HT1080 (cell line): Measurements from ENCODE around the gene SERPINA3. TPM values are rescaled to one million over a fixed set of nuclear protein-coding genes. Genes with fewer than 3 reads are reported as not detected.

Experiments used
- DNase-seq: peaks from one replicate; pipeline ENCODE4 v3.0.0-alpha.2; 2015; ENCODE audit warnings: low read depth
- total RNA-seq: library from RNA; depleted of rRNA; stranded (reverse); fragments of >200 nt; shearing (Covaris generic); gene quantifications from 2 replicates; pipeline ENCODE4 v1.2.3, GENCODE V29; 2014

SERPINA3 gene
- total RNA-seq, 1 experiment from 2014 or later = not detected

DNA sequence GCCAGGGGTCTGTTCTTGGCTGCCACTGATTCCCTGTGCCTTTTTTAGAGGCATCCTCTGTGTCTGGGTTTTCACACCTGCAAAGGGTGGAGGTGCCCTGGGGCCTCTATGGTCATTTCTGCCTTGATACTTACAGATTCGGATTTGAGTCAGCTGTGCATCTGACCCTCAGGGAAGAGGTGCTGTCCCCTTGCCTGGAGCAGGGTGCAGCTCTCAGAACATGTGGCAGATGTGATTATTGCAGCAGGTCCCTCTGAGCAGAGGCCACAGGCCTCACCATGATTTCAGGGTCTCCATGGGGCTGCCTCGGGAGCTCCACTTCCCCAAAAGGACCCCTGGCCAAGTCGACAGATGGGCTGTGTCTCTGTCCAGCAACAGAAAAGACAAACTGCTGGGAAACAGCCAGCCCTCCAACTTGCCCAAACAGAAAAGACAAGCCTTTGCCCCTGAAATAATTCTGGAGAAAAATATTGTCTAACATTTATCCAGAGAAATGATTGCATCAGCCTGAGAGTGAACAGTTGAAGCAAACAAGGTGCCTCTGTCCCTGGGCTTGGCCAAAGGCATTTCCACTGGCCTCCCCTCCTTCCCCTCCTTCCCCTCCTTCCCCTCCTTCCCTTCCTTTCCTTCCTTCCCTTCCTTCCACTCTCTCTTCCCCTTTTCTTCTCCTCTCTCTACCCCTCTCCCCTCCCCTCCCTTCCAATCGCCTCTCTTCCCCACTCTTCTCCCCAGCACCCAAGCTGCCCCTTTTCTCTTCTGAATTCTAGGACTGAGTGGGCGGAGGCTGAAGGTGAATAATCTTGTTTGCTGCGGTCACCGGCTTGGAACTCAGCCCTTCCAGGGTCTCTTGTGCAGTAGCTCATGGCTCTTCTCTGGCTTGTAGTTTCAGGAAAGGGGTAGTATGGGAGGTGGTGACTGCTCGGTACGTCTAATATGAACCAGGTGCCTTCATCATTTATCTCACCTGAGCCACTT, 676 bp downstream of the SERPINA3 start:
- DNase-seq = no peak

DNA sequence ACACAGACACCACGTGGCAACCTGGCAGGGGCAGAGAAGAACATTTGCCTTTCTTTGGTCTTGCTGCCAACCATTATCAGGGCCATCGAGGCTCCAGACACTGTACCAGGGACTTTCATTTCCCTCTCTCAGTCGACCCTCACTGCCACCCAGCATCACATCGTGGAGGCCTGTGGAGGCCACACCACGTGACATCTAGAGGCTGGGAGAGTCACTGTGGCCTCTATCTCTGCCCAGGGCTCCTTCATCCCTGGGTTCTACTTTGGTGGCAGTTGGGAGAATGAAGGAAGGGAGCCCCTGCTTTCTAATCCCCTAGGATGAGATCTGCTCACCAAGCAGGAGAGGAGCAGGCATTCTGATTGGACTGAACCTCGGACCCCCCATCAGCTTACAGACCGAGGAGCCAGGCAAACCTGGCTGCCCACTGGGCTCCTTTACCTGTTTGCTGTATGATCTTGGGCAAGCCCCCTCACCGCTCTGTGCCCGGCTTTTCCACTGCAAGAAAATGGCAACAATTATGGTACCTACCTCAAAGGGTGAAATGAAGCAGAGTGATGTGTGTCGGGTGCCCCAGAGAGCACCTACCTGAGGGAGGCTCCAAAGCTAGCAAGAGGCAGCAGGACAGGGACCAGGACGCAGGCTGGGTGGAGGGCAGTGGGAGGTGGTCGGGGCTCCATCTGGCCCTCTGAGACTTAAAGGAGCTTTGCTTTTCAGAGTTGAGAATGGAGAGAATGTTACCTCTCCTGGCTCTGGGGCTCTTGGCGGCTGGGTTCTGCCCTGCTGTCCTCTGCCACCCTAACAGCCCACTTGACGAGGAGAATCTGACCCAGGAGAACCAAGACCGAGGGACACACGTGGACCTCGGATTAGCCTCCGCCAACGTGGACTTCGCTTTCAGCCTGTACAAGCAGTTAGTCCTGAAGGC, 1.8 kb downstream of the SERPINA3 start:
- no peak for DNase-seq

DNA sequence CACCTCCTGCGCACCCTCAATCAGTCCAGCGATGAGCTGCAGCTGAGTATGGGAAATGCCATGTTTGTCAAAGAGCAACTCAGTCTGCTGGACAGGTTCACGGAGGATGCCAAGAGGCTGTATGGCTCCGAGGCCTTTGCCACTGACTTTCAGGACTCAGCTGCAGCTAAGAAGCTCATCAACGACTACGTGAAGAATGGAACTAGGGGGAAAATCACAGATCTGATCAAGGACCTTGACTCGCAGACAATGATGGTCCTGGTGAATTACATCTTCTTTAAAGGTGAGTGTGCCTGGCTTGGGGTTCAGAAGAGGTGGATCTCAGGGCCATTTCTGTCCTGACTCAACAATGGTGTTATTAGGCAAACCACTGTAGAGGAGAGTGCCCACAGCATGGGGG, 2.6 kb downstream of the SERPINA3 start:
- no peak for DNase-seq

DNA sequence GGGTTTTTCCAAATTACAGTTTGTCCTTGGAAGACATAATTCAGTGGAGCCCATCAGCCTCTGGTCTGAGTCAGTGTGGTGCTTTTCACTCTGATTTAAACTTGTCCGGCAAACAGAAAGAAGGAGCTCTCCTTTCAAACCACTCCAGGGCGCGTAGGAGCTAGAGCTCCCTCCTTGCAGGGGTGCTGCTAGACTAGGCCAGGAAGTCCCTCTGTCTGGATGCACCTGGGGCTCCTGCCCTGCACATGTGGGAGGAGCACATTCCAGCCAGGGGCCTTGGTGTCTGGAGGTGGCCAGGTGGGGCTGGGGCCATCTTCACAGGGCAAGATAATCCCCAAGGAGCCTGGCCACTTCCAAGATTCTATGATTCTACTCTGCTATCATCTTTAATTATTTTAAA, 3.1 kb downstream of the SERPINA3 start:
- no peak for DNase-seq

DNA sequence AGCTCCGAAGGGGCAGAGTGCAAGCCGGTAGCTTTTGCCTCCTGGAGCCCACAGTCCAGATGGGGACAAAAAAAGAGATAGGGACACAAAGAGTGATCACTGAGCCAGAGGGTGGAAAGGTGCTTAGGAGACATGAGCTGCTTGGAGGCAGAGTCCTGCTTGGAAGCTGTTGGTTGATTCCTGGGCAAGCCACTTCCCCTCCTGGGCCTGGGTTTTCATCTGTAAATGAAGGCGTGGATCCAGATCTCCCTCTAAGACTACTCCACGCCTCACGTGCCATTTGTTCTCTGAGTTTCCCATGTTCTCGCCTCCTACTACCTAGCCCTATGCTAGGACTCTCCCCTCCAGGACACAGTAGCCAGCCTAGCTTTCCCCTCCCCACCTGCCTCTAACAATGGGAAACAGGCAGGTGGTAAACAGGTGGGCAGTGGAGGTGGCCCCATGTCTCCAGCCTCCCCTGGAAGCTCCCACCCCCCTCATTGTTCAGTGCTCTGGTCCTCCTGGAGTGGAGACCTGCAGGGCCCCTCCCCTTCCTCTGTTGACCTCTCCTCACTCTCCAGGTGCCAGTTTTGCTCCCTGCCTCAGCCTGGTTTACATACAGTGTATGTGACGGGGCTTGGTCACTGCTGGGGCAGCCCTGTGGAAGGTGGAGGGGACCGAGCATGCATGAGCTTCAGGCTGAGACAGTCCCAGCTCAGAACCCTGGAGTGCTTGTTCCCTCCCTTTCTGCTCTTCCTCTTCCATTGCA, 3.8 kb downstream of the SERPINA3 start:
- DNase-seq = no peak

DNA sequence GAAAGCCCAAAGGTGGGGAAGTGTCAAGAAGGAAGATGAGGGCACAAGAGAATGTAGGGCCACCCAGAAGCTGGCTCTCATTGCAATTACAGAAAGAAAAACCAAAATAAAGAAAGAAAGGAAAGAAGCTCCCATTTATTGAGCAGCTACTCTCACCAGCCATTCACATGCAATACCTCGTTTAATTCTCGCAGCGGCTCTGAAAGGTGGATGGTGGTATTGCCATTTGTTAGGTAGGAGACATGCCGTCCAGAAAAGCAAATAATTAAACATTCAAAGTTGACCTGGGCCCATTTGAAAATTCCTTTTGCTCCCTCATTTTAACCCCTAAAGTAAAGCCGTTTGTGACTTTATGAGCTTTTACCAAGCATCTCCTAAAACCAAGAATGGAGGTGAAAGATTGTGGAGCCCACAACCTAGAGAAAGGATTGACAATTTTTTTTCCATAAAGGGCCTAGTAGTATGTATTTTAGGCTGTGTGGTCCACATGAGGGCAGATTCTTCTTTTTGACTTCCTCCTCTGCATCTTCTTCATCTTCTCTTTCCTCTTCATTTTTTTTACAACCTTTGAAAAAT, 5.3 kb downstream of the SERPINA3 start:
- no peak for DNase-seq

DNA sequence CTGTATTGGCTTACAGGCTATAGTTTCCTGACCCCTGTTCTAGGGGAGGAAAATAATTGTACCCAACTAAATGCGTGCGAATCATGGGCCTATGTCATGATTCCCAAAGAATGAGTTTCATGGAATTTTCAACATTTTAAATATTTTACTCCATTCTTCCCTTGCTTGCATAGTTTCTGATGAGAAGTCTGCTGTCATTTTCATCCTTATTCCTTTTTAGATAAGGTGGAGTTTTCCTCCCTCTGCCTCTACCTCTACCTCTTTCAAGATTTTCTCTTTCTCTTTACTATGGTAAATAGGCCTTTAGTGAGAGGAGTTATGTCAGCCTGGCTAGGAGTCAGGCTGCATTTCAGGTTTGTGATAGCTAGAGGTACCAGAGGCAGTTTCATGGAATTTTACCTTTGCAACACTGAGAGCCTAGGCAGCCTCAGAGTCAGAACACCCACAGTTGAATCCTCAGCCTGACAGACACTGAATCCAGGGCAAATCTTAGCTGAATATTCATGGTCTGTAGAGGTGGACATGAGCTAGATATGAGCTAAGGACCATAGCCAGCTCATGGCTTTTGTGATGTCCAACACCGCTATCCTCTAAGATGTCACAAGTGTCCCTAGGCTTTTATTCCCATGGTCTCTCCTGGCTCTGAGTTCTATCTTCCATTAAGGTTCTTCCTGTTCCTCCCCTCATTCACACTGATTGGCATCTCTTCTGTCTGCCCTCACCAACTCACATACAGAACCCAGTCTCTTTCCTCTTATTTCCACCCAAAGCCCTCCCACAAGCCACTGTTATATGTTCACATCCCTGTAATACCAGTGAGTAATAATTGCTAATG, 6.0 kb downstream of the SERPINA3 start:
- DNase-seq = no peak

DNA sequence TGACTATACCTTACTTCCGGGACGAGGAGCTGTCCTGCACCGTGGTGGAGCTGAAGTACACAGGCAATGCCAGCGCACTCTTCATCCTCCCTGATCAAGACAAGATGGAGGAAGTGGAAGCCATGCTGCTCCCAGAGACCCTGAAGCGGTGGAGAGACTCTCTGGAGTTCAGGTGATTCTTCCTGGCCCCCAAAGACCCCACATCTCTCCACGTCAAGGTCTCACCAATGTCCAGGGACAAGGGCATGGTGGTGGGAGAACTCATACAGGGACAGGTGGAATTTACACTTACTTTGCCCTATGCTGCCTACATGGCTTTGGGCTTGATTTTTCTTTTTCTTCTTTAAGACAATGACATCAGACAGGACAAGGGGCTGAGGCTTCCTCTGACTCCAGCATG, 7.1 kb downstream of the SERPINA3 start:
- no peak for DNase-seq

DNA sequence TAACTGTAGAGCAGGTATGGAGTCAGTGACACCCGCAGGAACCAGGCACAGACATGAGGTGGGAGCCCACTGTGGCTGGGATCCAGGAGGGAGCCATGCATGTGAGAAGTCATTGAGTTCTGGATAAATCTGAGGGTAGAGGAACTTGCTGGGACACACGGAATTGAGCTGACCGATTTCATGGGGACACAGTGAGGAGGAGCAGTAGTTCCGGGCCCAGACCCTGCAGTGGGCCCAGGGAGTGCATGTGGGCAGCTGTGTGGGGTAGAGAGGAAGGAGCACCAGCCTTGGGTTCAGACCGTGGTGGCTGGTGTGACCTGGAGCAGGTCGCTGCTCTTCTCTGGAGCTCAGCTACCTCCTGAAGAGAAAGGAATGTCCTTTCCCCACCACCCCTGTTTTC, 8.4 kb downstream of the SERPINA3 start:
- no peak for DNase-seq

DNA sequence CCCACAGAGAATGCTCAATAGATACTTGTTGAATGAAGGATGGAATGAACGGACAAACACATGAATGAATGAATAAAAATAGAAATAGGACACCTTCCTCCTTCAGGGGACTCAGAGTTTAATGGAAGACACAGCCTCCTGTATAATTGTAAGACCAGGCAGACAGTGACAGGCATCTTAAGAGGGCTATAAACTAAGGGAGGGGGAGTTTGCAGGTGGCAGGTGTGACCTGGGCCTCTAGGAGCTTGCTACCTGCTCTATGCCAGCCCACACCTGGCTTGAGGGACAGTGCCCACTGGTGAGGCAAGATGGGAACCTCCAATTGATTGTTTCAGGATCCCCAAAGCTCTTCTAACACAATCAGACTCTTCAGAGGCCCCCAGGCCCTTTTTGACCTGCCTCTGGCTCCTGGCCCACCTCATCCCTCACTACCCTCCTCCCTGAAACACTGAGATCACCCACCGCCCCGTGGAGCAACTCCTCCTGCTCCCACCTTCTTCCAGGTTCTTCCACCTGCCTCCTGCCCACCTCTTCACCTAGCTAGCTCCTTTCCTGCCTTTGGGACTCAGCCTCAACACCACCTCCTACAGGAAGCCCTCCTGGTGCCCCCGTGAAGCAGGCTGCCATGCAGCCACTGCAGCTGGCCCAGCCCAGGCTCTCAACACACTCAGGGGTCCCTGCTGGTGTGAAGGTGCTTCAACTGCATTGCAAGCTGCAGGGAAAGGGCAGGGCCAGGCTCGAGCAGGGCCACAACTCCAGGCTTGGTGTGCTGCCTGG, 9.4 kb downstream of the SERPINA3 start:
- no peak for DNase-seq

DNA sequence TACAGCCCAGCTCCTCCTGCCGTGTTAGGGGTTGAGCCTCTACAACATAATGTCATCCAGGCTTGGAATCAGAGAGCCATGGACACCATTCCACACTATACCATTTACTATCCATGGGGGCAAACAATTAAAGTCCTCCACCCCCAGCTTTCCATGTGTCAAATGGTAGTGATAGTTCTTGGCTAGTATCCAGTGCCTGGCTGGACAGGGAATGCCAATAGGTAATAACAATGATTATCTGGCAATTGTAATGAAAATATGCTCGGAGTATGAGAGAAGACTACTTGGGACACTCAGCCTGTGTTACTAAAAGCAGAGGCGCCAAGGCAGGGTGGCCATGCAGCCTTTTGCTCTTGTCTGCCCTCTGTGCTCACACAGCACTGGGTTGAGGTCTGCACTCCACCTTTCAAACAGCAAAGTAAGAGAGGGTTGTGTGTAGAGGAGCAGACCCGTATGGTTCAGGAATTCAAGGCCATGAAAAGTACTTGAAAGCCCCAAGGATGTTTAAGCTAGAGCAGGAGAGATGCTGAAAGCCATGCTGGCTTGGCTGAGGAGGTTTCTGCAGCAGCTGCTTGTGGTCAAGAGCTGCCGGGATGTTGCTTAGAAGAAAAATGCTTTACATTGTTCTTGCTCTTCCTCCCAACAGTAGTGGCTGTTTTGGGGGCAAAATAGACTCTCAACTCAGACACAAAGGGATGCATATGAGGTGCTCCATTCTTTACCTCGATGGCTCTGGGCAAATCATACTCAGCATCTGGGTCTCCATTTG, 10.6 kb downstream of the SERPINA3 start:
- no peak for DNase-seq

DNA sequence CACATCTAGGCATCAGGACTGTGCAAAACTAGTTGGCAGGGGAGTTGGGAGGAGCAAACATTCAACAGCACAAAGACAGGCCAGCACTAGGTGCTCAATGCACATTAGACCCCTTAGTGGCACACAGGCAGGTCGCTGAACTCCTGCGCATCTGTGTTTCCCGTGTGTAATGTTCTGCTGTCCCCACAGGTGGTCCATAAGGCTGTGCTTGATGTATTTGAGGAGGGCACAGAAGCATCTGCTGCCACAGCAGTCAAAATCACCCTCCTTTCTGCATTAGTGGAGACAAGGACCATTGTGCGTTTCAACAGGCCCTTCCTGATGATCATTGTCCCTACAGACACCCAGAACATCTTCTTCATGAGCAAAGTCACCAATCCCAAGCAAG, 11.2 kb downstream of the SERPINA3 start:
- DNase-seq = no peak

DNA sequence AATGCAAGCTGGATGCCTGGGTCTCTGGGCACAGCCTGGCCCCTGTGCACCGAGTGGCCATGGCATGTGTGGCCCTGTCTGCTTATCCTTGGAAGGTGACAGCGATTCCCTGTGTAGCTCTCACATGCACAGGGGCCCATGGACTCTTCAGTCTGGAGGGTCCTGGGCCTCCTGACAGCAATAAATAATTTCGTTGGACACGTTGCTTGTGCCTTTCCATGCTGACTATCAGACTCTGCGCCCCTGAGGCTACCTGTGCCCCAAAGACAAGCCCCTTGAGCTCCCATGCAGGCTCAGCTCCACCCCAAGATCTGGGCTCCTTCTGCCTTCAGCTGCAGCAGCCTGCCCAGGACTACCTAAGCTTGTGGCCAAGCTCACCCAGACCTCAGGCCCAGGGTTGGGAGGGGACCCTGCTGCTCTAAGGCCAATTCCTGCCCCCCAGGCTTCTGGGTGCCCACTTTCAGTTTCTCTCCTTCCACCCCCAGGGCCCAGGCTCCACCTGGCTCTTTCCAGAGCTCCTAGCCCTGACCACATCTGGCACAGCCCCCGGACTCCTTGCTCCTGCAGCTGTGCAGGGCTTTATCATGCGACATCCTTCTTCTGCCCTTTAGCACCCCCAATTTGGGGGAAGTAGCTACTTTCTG, 11.8 kb downstream of the SERPINA3 start:
- no peak for DNase-seq

DNA sequence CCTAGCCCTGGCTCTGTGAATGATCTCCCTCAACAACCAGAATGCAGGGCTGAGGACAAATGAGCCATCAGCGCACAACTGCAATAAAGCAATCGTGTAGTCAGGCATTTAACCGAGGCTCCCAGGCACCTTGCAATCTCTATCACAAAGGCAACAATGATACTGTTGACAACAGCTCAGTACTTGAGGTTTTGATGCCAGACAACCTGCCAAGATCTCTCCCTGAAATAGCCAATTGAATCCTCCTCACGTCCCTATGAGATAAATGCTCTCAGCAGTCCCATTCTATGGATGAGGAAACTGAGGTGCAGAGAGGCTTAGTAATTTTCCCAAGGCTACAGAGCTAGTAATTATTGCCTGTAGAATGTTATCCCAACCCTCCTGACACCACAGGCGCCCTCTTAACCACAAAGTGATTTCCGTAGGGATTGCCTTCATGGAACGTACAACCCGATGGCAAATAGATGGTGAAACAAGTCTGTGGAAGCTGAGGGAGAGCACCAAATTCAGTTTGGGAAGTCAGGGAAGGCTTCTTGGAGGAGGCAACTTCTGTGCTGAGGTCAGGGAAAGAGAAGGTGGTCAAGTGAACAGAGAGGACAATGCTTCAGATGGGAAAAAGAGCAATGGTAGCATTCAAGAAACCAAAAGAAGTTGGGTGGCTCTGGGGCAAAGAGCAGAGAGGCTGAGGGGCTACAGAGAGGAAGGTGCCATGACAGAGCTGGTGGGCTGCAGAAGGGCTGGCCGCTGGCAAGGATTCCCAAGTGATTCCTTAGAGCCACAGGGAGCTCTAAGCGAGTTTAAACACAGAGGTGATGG, 12.6 kb downstream of the SERPINA3 start:
- peak; percentile 20 for DNase-seq

DNA sequence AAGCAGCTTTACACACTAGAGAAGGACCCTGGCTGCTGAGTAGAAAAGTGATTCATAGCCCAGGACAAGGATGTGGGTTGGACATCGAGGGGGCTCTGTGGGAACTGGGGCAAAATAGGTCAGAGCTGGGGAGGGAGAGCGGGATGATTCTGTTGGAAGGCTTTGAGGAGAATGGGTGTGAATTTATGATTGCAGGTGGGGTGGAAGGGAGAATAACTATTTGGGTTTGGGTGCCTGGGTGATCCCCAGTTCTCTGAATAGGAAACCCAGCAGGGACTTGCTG, 13.1 kb downstream of the SERPINA3 start:
- DNase-seq = peak; percentile 61

DNA sequence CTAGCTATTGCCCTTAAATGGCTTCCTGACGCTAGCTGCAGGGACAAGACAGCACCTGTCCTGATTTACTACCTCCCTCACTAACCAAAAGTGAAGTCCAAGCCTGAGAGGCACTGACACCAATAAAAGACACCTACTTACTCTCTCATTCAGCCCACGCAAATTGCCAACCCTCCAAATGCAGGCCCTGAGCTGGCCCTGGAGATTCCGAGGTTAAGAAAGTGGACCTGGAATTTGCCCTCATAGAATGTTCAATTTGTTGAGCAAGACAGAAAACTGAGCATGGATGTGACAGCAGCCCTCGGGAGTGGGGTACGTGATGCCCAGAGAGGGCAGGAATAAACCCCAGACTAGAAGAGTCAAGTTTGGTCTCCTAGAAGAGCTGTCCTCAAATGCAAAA, 16.4 kb downstream of the SERPINA3 start:
- no peak for DNase-seq

DNA sequence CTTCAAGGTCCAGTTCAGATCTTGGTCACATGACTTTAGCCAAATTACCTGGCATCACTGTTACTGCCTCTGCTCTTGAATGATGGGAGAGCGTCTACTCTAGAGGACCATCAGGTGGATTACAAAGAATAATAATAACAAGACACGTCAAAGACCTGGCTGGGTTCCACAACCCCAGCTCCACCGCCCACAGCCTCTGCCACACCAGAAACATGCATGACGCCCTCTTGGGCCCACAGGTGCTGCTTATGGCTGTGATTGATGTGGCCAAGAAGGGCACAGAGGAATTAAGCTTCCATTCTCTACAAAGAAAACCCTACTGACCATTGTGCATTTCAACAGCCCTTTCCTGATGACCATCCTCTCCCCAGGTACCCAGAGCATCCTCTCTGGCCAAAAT, 18.2 kb downstream of the SERPINA3 start:
- DNase-seq = no peak
